ENCODE measurements around the gene C7orf33.
"Not testable (repeated sequence)": the region's sequence is repeated elsewhere in the genome, so short reads cannot be mapped to it uniquely, and the experiment has no call there.

Gene C7orf33

GRCh38 chr7:148581624-148582023 is 8.9 kb upstream of the C7orf33 start:
- no peak for DNase-seq

GRCh38 chr7:148584154-148584827 is 6.3 kb upstream of the C7orf33 start:
- DNase-seq, result no peak

- no peak for DNase-seq
Measured at GRCh38 chr7:148585399-148585798, 5.2 kb upstream of the C7orf33 start.

- DNase-seq, result no peak
Measured at GRCh38 chr7:148587076-148587475, 3.5 kb upstream of the C7orf33 start.

GRCh38 chr7:148588168-148588567 is 2.4 kb upstream of the C7orf33 start:
- no peak for DNase-seq

GRCh38 chr7:148588670-148589131 is 1.9 kb upstream of the C7orf33 start:
- no peak for DNase-seq

- no peak for DNase-seq
Measured at GRCh38 chr7:148589640-148590039, 926 bp upstream of the C7orf33 start.

GRCh38 chr7:148596354-148596753 is 5.8 kb downstream of the C7orf33 start:
- not testable (repeated sequence) for DNase-seq

GRCh38 chr7:148598351-148598750 is 7.8 kb downstream of the C7orf33 start:
- no peak for DNase-seq

GRCh38 chr7:148605350-148605749 is 14.8 kb downstream of the C7orf33 start:
- DNase-seq, result no peak

- DNase-seq, result no peak
Measured at GRCh38 chr7:148607151-148607661, 16.6 kb downstream of the C7orf33 start.

GRCh38 chr7:148609045-148609725 is 18.6 kb downstream of the C7orf33 start:
- no peak for DNase-seq

- DNase-seq, result no peak
Measured at GRCh38 chr7:148611692-148612091, 21.1 kb downstream of the C7orf33 start.

GRCh38 chr7:148615085-148615730 is 24.6 kb downstream of the C7orf33 start:
- DNase-seq, result no peak

- no peak for DNase-seq
Measured at GRCh38 chr7:148620749-148621359, 30.3 kb downstream of the C7orf33 start.

GRCh38 chr7:148621563-148621962 is 31.0 kb downstream of the C7orf33 start:
- no peak for DNase-seq

- no peak for DNase-seq
Measured at GRCh38 chr7:148622887-148623585, 32.5 kb downstream of the C7orf33 start.

GRCh38 chr7:148623586-148624282 is 33.2 kb downstream of the C7orf33 start:
- DNase-seq, result no peak

GRCh38 chr7:148624735-148625134 is 34.2 kb downstream of the C7orf33 start:
- no peak for DNase-seq

- DNase-seq, result no peak
Measured at GRCh38 chr7:148625342-148625741, 34.8 kb downstream of the C7orf33 start.

- no peak for DNase-seq
Measured at GRCh38 chr7:148626828-148627227, 36.3 kb downstream of the C7orf33 start.

- DNase-seq, result no peak
Measured at GRCh38 chr7:148628011-148628410, 37.4 kb downstream of the C7orf33 start.
